HepG2 (cell line): ENCODE measurements around the gene NOTUM. TPM values are rescaled to one million over a fixed set of nuclear protein-coding genes. Genes with fewer than 3 reads are reported as not detected.
A peak's percentile ranks its signal among the peaks of the same experiment; 100 is the strongest.

Experiments used
- CCAR2 ChIP-seq: fragments of 200-400 bp; formaldehyde crosslinking; optimal IDR thresholded peaks from 2 replicates; pipeline ENCODE3; 2018; ENCODE audit warnings: low read depth, mild to moderate bottlenecking, low read length, moderate library complexity
- CREBL2 ChIP-seq: sonication (generic); formaldehyde crosslinking; IDR thresholded peaks from 2 replicates; pipeline ENCODE4 v1.8.1; 2023; ENCODE audit warnings: missing genetic modification reagents, mild to moderate bottlenecking, borderline replicate concordance
- EED ChIP-seq: sonication (generic); formaldehyde crosslinking; IDR thresholded peaks from 2 replicates; pipeline ENCODE4 v1.5.0; 2020; ENCODE audit warnings: mild to moderate bottlenecking, missing genetic modification reagents
- FOSL2 ChIP-seq: sonication (generic); formaldehyde crosslinking; IDR thresholded peaks from 2 replicates; pipeline ENCODE4 v1.4.0; 2020; ENCODE audit warnings: missing genetic modification reagents
- GLI4 ChIP-seq: sonication (generic); formaldehyde crosslinking; IDR thresholded peaks from 2 replicates; pipeline ENCODE4 v1.5.1; 2020; ENCODE audit warnings: missing genetic modification reagents, mild to moderate bottlenecking, moderate library complexity, borderline replicate concordance
- IRF1 ChIP-seq: sonication (generic); formaldehyde crosslinking; IDR thresholded peaks from 2 replicates; pipeline ENCODE4 v1.4.0; 2020; ENCODE audit warnings: low read depth, mild to moderate bottlenecking, missing genetic modification reagents
- KDM5B ChIP-seq: sonication (generic); formaldehyde crosslinking; IDR thresholded peaks from 2 replicates; pipeline ENCODE4 v1.4.0; 2020; ENCODE audit warnings: missing genetic modification reagents, mild to moderate bottlenecking, borderline replicate concordance
- MXD4 ChIP-seq: IDR thresholded peaks from 2 replicates; pipeline ENCODE4 v1.6.1; 2016; ENCODE audit warnings: mild to moderate bottlenecking, missing biosample characterization, missing genetic modification reagents
- NFKBIZ ChIP-seq: IDR thresholded peaks from 2 replicates; pipeline ENCODE4 v1.6.1; 2018; ENCODE audit warnings: missing genetic modification reagents, missing compliant biosample characterization
- SMC3 ChIP-seq: IDR thresholded peaks from 2 replicates; pipeline ENCODE4 v1.6.1; 2011; ENCODE audit warnings: low read length, improper control_type of control experiment
- SOX6 ChIP-seq, 2 experiments: fragments of 450-650 bp in 1 of 2; sonication (generic) in 1 of 2; formaldehyde crosslinking in 1 of 2; IDR thresholded peaks; 2 replicates each; pipeline versions ENCODE4 v1.4.0 to v1.6.1; 2017 to 2020; ENCODE audit warnings: antibody characterized with exemption in 1 of 2, mild to moderate bottlenecking in 1 of 2, missing genetic modification reagents in 1 of 2
- SRF ChIP-seq: IDR thresholded peaks from 2 replicates; pipeline ENCODE4 v1.6.1; 2011; ENCODE audit warnings: mild to moderate bottlenecking, low read depth, low read length, moderate library complexity
- TIGD3 ChIP-seq: sonication (generic); formaldehyde crosslinking; IDR thresholded peaks from 2 replicates; pipeline ENCODE4 v1.5.1; 2020; ENCODE audit warnings: mild to moderate bottlenecking, missing genetic modification reagents, borderline replicate concordance
- ZBTB8A ChIP-seq: sonication (generic); formaldehyde crosslinking; IDR thresholded peaks from 2 replicates; pipeline ENCODE4 v1.4.0; 2020; ENCODE audit warnings: mild to moderate bottlenecking, low read depth, missing genetic modification reagents, borderline replicate concordance
- ZHX1 ChIP-seq: sonication (generic); formaldehyde crosslinking; IDR thresholded peaks from 2 replicates; pipeline ENCODE4 v1.8.1; 2022; ENCODE audit warnings: low read depth, mild to moderate bottlenecking, missing genetic modification reagents
- ZNF136 ChIP-seq: sonication (generic); formaldehyde crosslinking; IDR thresholded peaks from 2 replicates; pipeline ENCODE4 v1.8.1; 2022; ENCODE audit warnings: low read depth, mild to moderate bottlenecking, moderate library complexity, missing genetic modification reagents
- ZNF143 ChIP-seq: sonication (generic); formaldehyde crosslinking; IDR thresholded peaks from 2 replicates; pipeline ENCODE4 v1.4.0; 2020; ENCODE audit warnings: missing genetic modification reagents
- ZNF234 ChIP-seq: sonication (generic); formaldehyde crosslinking; conservative IDR thresholded peaks from 2 replicates; pipeline ENCODE4 v1.5.1; 2020; ENCODE audit warnings: mild to moderate bottlenecking, missing genetic modification reagents
- ZNF292 ChIP-seq: sonication (generic); formaldehyde crosslinking; IDR thresholded peaks from 2 replicates; pipeline ENCODE4 v1.8.1; 2022; ENCODE audit warnings: mild to moderate bottlenecking, low read depth, missing genetic modification reagents, borderline replicate concordance
- ZNF317 ChIP-seq: sonication (generic); formaldehyde crosslinking; IDR thresholded peaks from 2 replicates; pipeline ENCODE4 v1.5.0; 2020; ENCODE audit warnings: mild to moderate bottlenecking, missing genetic modification reagents
- ZNF770 ChIP-seq: sonication (generic); formaldehyde crosslinking; IDR thresholded peaks from 2 replicates; pipeline ENCODE4 v1.5.0; 2020; ENCODE audit warnings: mild to moderate bottlenecking, missing genetic modification reagents
- ZSCAN30 ChIP-seq: sonication (generic); formaldehyde crosslinking; IDR thresholded peaks from 2 replicates; pipeline ENCODE4 v1.5.0; 2020; ENCODE audit warnings: mild to moderate bottlenecking, missing genetic modification reagents
- polyA plus RNA-seq, 8 experiments: library from polyadenylated mRNA; depleted of rRNA in 3 of 8; stranded (reverse) in 7 of 8; unstranded in 1 of 8; fragments of >200 nt; fragmentation: Illumina TruSeq in 4 of 8; extraction: Trizol in 4 of 8; gene quantifications; 2 replicates each; pipeline versions ENCODE4 v1.2.1 to v1.2.3, GENCODE V29; 2011 to 2016; ENCODE audit warnings: low read depth in 4 of 8, missing spikeins in 1 of 8, mixed read lengths in 1 of 8; ENCODE audit not compliant: insufficient read depth in 1 of 8
- total RNA-seq, 5 experiments: library from RNA; depleted of rRNA; stranded (reverse); fragments of >200 nt; fragmentation: Illumina TruSeq; extraction: Trizol; gene quantifications; 2 replicates each; pipeline ENCODE4 v1.2.3, GENCODE V29; 2016; ENCODE audit warnings: low read depth in 1 of 5

Gene NOTUM
- total and polyA plus RNA-seq, 2 of the 13 experiments (the other 11 are each of a cell fraction or from before 2014, with no cell fraction given), result 150 to 160 TPM

- TF ChIP-seq ZNF317 (peak; percentile 41; the same call in 1 of the 2 replicates), KDM5B (CRISPR knock-in tag) (0 out of 2 replicates have a peak, but pooled peaks have one; percentile 48), ZSCAN30 (CRISPR knock-in tag) (no peak), SRF (no peak), ZBTB8A (CRISPR knock-in tag) (no peak), IRF1 (no peak), CCAR2 (no peak), ZNF292 (CRISPR knock-in tag) (no peak), CREBL2 (no peak), NFKBIZ (CRISPR knock-in tag) (no peak), ZNF234 (CRISPR knock-in tag) (no peak), ZNF136 (CRISPR knock-in tag) (no peak), SMC3 (no peak), TIGD3 (CRISPR knock-in tag) (no peak), ZNF770 (CRISPR knock-in tag) (no peak), MXD4 (CRISPR knock-in tag) (0 out of 2 replicates have a peak, but pooled peaks have one; percentile 21), FOSL2 (peak; percentile 38; the same call in 1 of the 2 replicates), SOX6 (IDR thresholded peaks at IDR 0.05) (no peak), SOX6 (CRISPR knock-in tag; IDR thresholded peaks at IDR 0.05) (peak; percentile 75), EED (CRISPR knock-in tag) (no peak), GLI4 (CRISPR knock-in tag) (no peak), ZNF143 (no peak), ZHX1 (no peak)
These were observed 3.3 kb upstream of the NOTUM start (continued) for GRCh38 chr17:81964081-81964849.
